Breast epithelium (tissue), 4 donors: ENCODE results near the gene COPS7B. TPM values are rescaled to one million over a fixed set of nuclear protein-coding genes. Genes with fewer than 3 reads are reported as not detected.

ENCODE experiments used
- DNase-seq, 2 donors: peaks; one replicate each; pipeline ENCODE4 v3.0.0-alpha.2; 2019; ENCODE audit warnings: low spot score in 2 of 2
- H3K27ac ChIP-seq, 2 donors: fragments of 200-600 bp; sonication (generic) in 1 of 2; one replicate each; pipeline ENCODE4 v1.5.1; 2016 to 2019; ENCODE audit warnings: mild to moderate bottlenecking in 1 of 2
- H3K27me3 ChIP-seq, 2 donors: fragments of 200-600 bp; sonication (generic) in 1 of 2; one replicate each; pipeline versions ENCODE4 v1.5.1 to v1.6.0; 2017 to 2019; ENCODE audit warnings: control low read depth in 1 of 2, mild to moderate bottlenecking in 1 of 2
- H3K36me3 ChIP-seq: fragments of 200-600 bp; one replicate; pipeline ENCODE4 v1.5.1; 2019
- H3K4me1 ChIP-seq, 2 donors: fragments of 200-600 bp; sonication (generic); one replicate each; pipeline ENCODE4 v1.5.1; 2016 to 2019; ENCODE audit warnings: control low read depth in 1 of 2
- H3K4me3 ChIP-seq, 3 donors: fragments of 200-600 bp; sonication (generic); 1 replicate in 2 of 3; 2 replicates in 1 of 3; pipeline ENCODE4 v1.5.1; 2016 to 2019; ENCODE audit warnings: mild to moderate bottlenecking in 3 of 3, moderate library complexity in 2 of 3
- H3K9me3 ChIP-seq, 2 donors: fragments of 200-600 bp; sonication (generic) in 1 of 2; one replicate each; pipeline ENCODE4 v1.5.1; 2016 to 2019; ENCODE audit warnings: control low read depth in 1 of 2
- CTCF ChIP-seq, 3 donors: fragments of 450-650 bp; IDR thresholded peaks; one replicate each; pipeline ENCODE4 v1.5.1; 2016 to 2017; ENCODE audit warnings: antibody characterized with exemption in 3 of 3, mild to moderate bottlenecking in 3 of 3, moderate library complexity in 3 of 3
- POLR2A ChIP-seq: fragments of 450-650 bp; IDR thresholded peaks from one replicate; pipeline ENCODE4 v1.6.1; 2016; ENCODE audit warnings: antibody characterized with exemption, mild to moderate bottlenecking, moderate library complexity
- POLR2AphosphoS5 ChIP-seq, 3 donors: sonication (generic); formaldehyde crosslinking; IDR thresholded peaks; one replicate each; pipeline ENCODE4 v1.6.1; 2017; ENCODE audit warnings: antibody characterized with exemption in 3 of 3
- intact Hi-C: fragments of 100-400 bp; cut with DNase I; formaldehyde crosslinking; loops from one replicate; pipeline ENCODE4 v1.15.1; 2023; ENCODE audit warnings: low total_unique reads
- total RNA-seq, 3 donors: library from RNA; depleted of rRNA; stranded (reverse); fragments of >200 nt; gene quantifications; one replicate each; pipeline ENCODE4 v1.1.0, GENCODE V29; 2016

The COPS7B gene
- total RNA-seq, 3 donors from 2014 or later: 19.8 to 39.8 (median 32.1) TPM

DNA sequence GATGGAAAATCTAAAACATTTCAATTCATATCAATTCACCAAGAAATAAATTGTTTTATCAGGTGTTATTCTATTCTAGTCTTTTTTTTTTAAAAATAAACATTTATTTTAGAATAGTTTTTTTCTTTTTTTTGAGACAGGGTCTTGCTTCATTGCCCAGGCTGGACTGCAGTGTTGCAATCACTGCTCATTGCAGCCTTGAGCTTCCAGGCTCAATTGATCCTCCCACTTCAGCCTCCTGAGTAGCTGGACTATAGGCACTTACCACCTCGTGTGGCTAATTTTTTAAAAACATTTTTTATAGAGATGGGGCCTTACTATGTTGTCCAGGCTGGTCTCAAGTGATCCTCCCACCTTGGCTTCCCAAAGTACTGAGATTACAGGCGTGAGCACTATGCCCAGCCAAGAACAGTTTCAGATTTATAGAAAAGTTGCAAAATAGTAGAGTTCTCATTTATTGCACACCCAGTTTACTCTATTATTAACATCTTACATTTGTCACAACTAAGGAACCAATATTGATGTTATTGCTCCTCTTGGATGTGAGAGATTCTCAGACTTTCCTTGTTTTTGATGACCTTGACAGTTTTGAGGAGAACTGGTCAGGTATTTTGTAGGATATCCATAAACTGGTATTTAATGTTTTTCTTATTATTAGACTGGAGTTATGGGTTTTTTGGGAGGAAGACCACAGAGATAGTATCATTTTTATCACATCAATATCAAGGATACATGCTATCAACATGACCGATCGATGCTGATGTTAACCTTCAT, 35.0 kb upstream of the COPS7B start:
- TF ChIP-seq POLR2AphosphoS5 (IDR thresholded peaks at IDR 0.05) (no peak), CTCF (IDR thresholded peaks at IDR 0.05) (no peak), POLR2A (no peak)
- H3K36me3 ChIP-seq: no peaks in the 10 kb centered on the region
- no peak for DNase-seq
- intact Hi-C loops: no loop called here
- H3K27me3 ChIP-seq: no peaks in the 10 kb centered on the region
- no peak overlapping the region for H3K27ac ChIP-seq
- no peak overlapping the region for H3K4me3 ChIP-seq
- no peaks in the 10 kb centered on the region for H3K4me1 ChIP-seq
- H3K9me3 ChIP-seq: no peaks in the 10 kb centered on the region

- Histone ChIP-seq H3K4me1 (no peaks in the 10 kb centered on the region), H3K4me3 (no peak overlapping the region), H3K27me3 (no peaks in the 10 kb centered on the region), H3K9me3 (no peaks in the 10 kb centered on the region), H3K27ac (no peak overlapping the region), H3K36me3 (no peaks in the 10 kb centered on the region)
- no peak for DNase-seq
- intact Hi-C loops: no loop called here
- no peak for TF ChIP-seq POLR2A
- TF ChIP-seq CTCF (IDR thresholded peaks at IDR 0.05): no peak
- TF ChIP-seq POLR2AphosphoS5 (IDR thresholded peaks at IDR 0.05): no peak
These were observed 34.2 kb upstream of the COPS7B start for GRCh38 chr2:231752061-231752460.

GRCh38 chr2:231761735-231762134, 24.5 kb upstream of the COPS7B start:
- H3K4me1 ChIP-seq: no peaks in the 10 kb centered on the region
- H3K9me3 ChIP-seq: no peaks in the 10 kb centered on the region
- intact Hi-C loops: no loop called here
- no peak overlapping the region for H3K27ac ChIP-seq
- no peak overlapping the region for H3K4me3 ChIP-seq
- no peaks in the 10 kb centered on the region for H3K36me3 ChIP-seq
- H3K27me3 ChIP-seq: no peaks in the 10 kb centered on the region
- no peak for DNase-seq
- no peak for TF ChIP-seq POLR2A
- TF ChIP-seq POLR2AphosphoS5 (IDR thresholded peaks at IDR 0.05): no peak

DNA sequence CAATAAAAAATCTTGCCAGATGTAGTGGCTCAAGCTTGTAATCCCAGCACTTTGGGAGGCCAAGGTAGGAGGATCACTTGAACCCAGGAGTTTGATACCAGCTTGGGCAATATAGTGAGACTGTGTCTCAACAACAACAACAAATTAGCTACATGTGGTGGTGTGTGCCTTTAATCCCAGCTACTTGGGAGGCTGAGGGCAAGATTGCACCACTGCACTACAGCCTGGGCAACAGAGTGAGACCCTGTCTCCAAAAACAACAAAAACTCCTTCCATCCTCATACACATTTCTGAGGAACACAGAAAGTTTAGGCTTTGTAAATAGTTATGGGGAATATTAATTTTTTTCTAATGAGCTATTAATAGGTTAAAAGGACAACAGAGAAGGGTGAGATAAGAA, 22.1 kb upstream of the COPS7B start:
- no peak overlapping the region for H3K4me3 ChIP-seq
- no peaks in the 10 kb centered on the region for H3K27me3 ChIP-seq
- no peak overlapping the region for H3K27ac ChIP-seq
- DNase-seq: no peak
- no peaks in the 10 kb centered on the region for H3K4me1 ChIP-seq
- intact Hi-C loops: no loop called here
- no peaks in the 10 kb centered on the region for H3K9me3 ChIP-seq
- no peak for TF ChIP-seq CTCF (IDR thresholded peaks at IDR 0.05)
- no peaks in the 10 kb centered on the region for H3K36me3 ChIP-seq

DNA sequence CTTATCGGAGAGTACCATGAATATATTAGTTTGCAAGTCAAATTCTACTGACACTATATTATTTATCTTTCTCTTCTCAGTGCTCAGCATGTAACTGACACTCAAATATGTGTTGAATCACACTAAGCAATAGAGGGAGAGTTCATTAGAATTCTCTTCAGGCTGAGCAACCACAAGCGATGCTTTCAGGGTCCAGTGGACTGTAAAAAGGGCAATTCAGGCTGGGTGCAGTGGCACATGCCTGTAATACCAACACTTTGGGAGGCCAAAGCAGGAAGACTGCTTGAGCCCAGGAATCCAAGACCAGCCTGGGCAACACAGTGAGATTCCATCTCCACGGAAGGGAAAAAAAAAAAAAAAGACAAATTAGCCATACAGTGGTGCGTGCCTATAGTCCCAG, 21.5 kb upstream of the COPS7B start:
- no peak for DNase-seq
- Histone ChIP-seq H3K4me3 (no peak overlapping the region), H3K36me3 (no peaks in the 10 kb centered on the region), H3K27me3 (no peaks in the 10 kb centered on the region), H3K27ac (no peak overlapping the region), H3K4me1 (no peaks in the 10 kb centered on the region), H3K9me3 (no peaks in the 10 kb centered on the region)
- TF ChIP-seq POLR2AphosphoS5 (IDR thresholded peaks at IDR 0.05) (no peak), CTCF (IDR thresholded peaks at IDR 0.05) (no peak), POLR2A (no peak)
- intact Hi-C loops: no loop called here
